Measurements from ENCODE around the gene CLIP2. TPM values are rescaled to one million over a fixed set of nuclear protein-coding genes. Genes with fewer than 3 reads are reported as not detected.
"Not testable (repeated sequence)": the region's sequence is repeated elsewhere in the genome, so short reads cannot be mapped to it uniquely, and the experiment has no call there.

The CLIP2 gene
- polyA plus RNA-seq, 1 of the 3 experiments (the other 2 are of a cell fraction): 14.3 TPM

- no peak overlapping the region for H3K27ac ChIP-seq (ENCODE audit: low read depth in 2 of 2, low read length in 1 of 2)
- peaks cover 47% of the 10 kb centered on the region for H3K79me2 ChIP-seq (ENCODE audit: insufficient read depth)
- H3K36me3 ChIP-seq (replicated peaks in 1 of 2; ENCODE audit: control insufficient read depth in 1 of 2, insufficient read depth in 2 of 2, low read length in 1 of 2): peaks cover 0 to 39% of the 10 kb centered on the region in 2 experiments
- TF ChIP-seq GATA2 (CRISPR knock-in tag; IDR thresholded peaks at IDR 0.05) (no peak), USF1 (IDR thresholded peaks at IDR 0.05; ENCODE audit: borderline replicate concordance, low read depth) (no peak), ELF1 (IDR thresholded peaks at IDR 0.05) (no peak), USF2 (IDR thresholded peaks at IDR 0.05; ENCODE audit: borderline replicate concordance, low read depth, low read length) (no peak), YY1 (IDR thresholded peaks at IDR 0.05; ENCODE audit: low read depth) (no peak), EZH2phosphoT487 (IDR thresholded peaks at IDR 0.05; ENCODE audit: borderline replicate concordance, low read depth) (no peak), FOXJ3 (CRISPR knock-in tag; IDR thresholded peaks at IDR 0.05) (no peak), SIN3A (IDR thresholded peaks at IDR 0.05; ENCODE audit: borderline replicate concordance, low read depth, low read length) (no peak), RFX5 (IDR thresholded peaks at IDR 0.05; ENCODE audit: low read length) (no peak), GABPA (IDR thresholded peaks at IDR 0.05; ENCODE audit: low read depth) (no peak), CHD2 (IDR thresholded peaks at IDR 0.05; ENCODE audit: low read length, partially characterized antibody) (no peak), POLR2AphosphoS5 (IDR thresholded peaks at IDR 0.05; ENCODE audit: low read depth, low read length) (no peak), NRF1 (IDR thresholded peaks at IDR 0.05; ENCODE audit: low read depth, low read length) (no peak)
- H3F3A ChIP-seq (replicated peaks; ENCODE audit: insufficient read depth): peaks cover 6% of the 10 kb centered on the region
- H3K9me3 ChIP-seq: no peaks in the 10 kb centered on the region
- 92% methylated on average over 8 of the region's 9 CpGs for WGBS (ENCODE audit: low lambda C conversion rate)
- no peaks in the 10 kb centered on the region for H3K4me1 ChIP-seq (ENCODE audit: control insufficient read depth in 1 of 2, insufficient read depth in 2 of 2, low read depth in 1 of 2, low read length in 1 of 2)
- no peaks in the 10 kb centered on the region for H3K9me2 ChIP-seq
- no peak overlapping the region for H3K4me2 ChIP-seq
- peaks cover 42% of the 10 kb centered on the region for H4K20me1 ChIP-seq (ENCODE audit: insufficient read depth)
- H3K9ac ChIP-seq: no peak overlapping the region
- ChIA-PET POLR2A (no interaction called here), CTCF (interaction anchor here (1.2 kb wide), 1 partner anchor 114 kb away, joined by 4 read pairs; no protein-coding TSS in a partner anchor)
- H3K27me3 ChIP-seq (ENCODE audit: insufficient read depth): no peaks in the 10 kb centered on the region
- peak; percentile 45 for DNase-seq
- no peak overlapping the region for H2AFZ ChIP-seq (ENCODE audit: low read depth)
- no peak overlapping the region for H3K4me3 ChIP-seq (ENCODE audit: low read depth in 2 of 2, low read length in 1 of 2)
These were observed 31.5 kb downstream of the CLIP2 start for GRCh38 chr7:74320645-74321221.

- POLR2A ChIA-PET; H3K27ac ChIP-seq (ENCODE audit: low read depth in 2 of 2, low read length in 1 of 2); H3K9me3 ChIP-seq; H3K4me1 ChIP-seq (ENCODE audit: control insufficient read depth in 1 of 2, insufficient read depth in 2 of 2, low read depth in 1 of 2, low read length in 1 of 2); H3K4me3 ChIP-seq (ENCODE audit: low read depth in 2 of 2, low read length in 1 of 2); H3K9ac ChIP-seq; H2AFZ ChIP-seq (ENCODE audit: low read depth); H3F3A ChIP-seq (replicated peaks; ENCODE audit: insufficient read depth); H3K4me2 ChIP-seq; H3K27me3 ChIP-seq (ENCODE audit: insufficient read depth); DNase-seq; H3K9me2 ChIP-seq: not testable (repeated sequence)
- CTCF ChIA-PET: interaction anchor here (1.1 kb wide), 1 partner anchor 79 kb away, joined by 4 read pairs; no protein-coding TSS in a partner anchor
- Histone ChIP-seq H4K20me1 (ENCODE audit: insufficient read depth) (peaks cover 25% of the 10 kb centered on the region), H3K79me2 (ENCODE audit: insufficient read depth) (peaks cover 46% of the 10 kb centered on the region), H3K36me3 (replicated peaks in 1 of 2; ENCODE audit: control insufficient read depth in 1 of 2, insufficient read depth in 2 of 2, low read length in 1 of 2) (peaks cover 0 to 42% of the 10 kb centered on the region in 2 experiments)
- WGBS (ENCODE audit: low lambda C conversion rate): 94% methylated on average over 9 of the region's 9 CpGs
These were observed 33.7 kb downstream of the CLIP2 start for GRCh38 chr7:74322892-74323291.
